Prostate gland (tissue), 2 donors: ENCODE results near the gene ERI3.

Source experiments
- POLR2A ChIP-seq: fragments of 450-650 bp; IDR thresholded peaks from one replicate; pipeline ENCODE4 v1.6.1; 2016; ENCODE audit warnings: antibody characterized with exemption, mild to moderate bottlenecking
- POLR2AphosphoS5 ChIP-seq: sonication (generic); formaldehyde crosslinking; IDR thresholded peaks from one replicate; pipeline ENCODE4 v1.6.1; 2017; ENCODE audit warnings: antibody characterized with exemption
- TF ChIP-seq, protein P1 (sequence below), 4 experiments: fragments of 200-600 bp in 2 of 4; fragments of 450-650 bp in 2 of 4; sonication (generic) in 2 of 4; IDR thresholded peaks; 1 replicate in 3 of 4; 2 replicates in 1 of 4; pipeline ENCODE4 v1.5.1; 2016 to 2019; ENCODE audit warnings: antibody characterized with exemption in 4 of 4, mild to moderate bottlenecking in 2 of 4, moderate library complexity in 2 of 4

DNA sequence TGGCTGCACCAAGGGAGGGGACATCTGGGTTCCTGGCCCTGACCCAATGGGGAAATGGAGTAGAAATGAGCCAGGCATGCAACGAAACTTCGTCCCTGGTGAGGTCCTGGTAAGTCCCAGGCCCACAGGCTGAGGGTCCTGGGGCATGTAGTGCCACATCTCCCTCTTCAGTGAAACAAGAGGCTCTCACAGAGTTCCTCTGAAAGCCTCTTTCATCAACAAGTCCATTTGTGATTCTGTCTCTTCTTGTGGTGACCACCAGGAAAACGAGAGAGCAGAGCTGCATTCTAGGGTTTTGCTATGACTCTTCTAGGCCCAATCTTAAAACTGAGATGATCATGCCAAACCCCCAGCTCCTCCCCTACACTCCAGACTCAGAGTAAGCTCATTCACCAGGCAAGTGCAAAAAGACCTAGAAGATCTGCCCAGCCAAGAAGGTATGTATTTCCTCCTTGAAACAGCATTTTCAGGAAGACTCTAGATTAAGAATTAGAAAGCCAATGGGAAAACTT, 25.7 kb upstream of the ERI3 start:
- TF ChIP-seq, protein P1, sequence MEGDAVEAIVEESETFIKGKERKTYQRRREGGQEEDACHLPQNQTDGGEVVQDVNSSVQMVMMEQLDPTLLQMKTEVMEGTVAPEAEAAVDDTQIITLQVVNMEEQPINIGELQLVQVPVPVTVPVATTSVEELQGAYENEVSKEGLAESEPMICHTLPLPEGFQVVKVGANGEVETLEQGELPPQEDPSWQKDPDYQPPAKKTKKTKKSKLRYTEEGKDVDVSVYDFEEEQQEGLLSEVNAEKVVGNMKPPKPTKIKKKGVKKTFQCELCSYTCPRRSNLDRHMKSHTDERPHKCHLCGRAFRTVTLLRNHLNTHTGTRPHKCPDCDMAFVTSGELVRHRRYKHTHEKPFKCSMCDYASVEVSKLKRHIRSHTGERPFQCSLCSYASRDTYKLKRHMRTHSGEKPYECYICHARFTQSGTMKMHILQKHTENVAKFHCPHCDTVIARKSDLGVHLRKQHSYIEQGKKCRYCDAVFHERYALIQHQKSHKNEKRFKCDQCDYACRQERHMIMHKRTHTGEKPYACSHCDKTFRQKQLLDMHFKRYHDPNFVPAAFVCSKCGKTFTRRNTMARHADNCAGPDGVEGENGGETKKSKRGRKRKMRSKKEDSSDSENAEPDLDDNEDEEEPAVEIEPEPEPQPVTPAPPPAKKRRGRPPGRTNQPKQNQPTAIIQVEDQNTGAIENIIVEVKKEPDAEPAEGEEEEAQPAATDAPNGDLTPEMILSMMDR (IDR thresholded peaks at IDR 0.05) = no peak
- TF ChIP-seq POLR2A (no peak), POLR2AphosphoS5 (no peak)
